ENCODE results near the gene PRMT7. TPM values are rescaled to one million over a fixed set of nuclear protein-coding genes. Genes with fewer than 3 reads are reported as not detected.

The PRMT7 gene
- total RNA-seq, 4 donors from 2014 or later, result 20.6 to 115 (median 38.5) TPM

DNA sequence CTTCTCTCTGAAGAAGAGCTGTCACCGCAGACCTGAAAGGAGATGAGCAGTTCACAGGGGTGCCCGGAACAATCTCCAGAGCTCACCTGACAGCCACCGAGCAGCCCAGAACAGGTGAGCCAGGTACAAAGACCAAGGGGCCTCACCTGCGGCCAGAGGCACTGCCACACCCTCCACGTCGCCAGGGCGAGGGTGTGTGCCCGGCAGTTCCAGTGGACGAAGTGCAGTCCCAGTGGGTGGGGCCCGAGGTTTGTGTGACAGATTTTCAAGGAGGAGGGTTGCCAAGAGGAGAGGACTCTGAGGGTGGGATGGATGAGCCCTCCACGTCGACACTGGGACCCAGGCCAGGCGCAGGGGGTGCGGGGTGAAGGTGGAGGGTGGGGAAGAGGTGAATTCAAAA lies 75.8 kb downstream of the PRMT7 start:
- in situ Hi-C loops (cut with MboI; ENCODE audit: low pct_ligation_motif_present in 1 of 4, low pct_unique_long_range_greater_than_20kb in 1 of 4, low sequenced_read_pairs in 3 of 4) (loop anchor here in 1 of 4 donors (25.0 kb wide), 1 partner anchor 126 kb away; no protein-coding TSS in a partner anchor), intact Hi-C loops (cut with DNase I; ENCODE audit: low total_unique reads) (no loop called here)
- no peaks in the 10 kb centered on the region for H3K27me3 ChIP-seq
- no peaks in the 10 kb centered on the region for H3K9me3 ChIP-seq
- H3K36me3 ChIP-seq, result no peaks in the 10 kb centered on the region
- TF ChIP-seq POLR2A (IDR thresholded peaks at IDR 0.05), result peak; percentile 87
- TF ChIP-seq CTCF (IDR thresholded peaks at IDR 0.05), result no peak
- peak; percentile 64 to 93 (median 92) for TF ChIP-seq POLR2AphosphoS5 (IDR thresholded peaks at IDR 0.05)
- peak; percentile 54 for TF ChIP-seq EP300 (IDR thresholded peaks at IDR 0.05; ENCODE audit: low read depth)
- H3K27ac ChIP-seq, result peak overlapping the region; percentile 89 to 94 (median 90)
- H3K4me1 ChIP-seq, result peaks cover 4 to 56% (median 44%) of the 10 kb centered on the region in 4 donors
- peak; percentile 94 for DNase-seq
- 35 to 57% methylated on average over 5 to 13 of the region's 14 CpGs for whole genome bisulfite sequencing, 2 donors (ENCODE audit: low coverage in 1 of 2)
- H3K4me3 ChIP-seq, result peak overlapping the region in 3 of 4 donors; percentile 25 to 46 (median 27)

DNA sequence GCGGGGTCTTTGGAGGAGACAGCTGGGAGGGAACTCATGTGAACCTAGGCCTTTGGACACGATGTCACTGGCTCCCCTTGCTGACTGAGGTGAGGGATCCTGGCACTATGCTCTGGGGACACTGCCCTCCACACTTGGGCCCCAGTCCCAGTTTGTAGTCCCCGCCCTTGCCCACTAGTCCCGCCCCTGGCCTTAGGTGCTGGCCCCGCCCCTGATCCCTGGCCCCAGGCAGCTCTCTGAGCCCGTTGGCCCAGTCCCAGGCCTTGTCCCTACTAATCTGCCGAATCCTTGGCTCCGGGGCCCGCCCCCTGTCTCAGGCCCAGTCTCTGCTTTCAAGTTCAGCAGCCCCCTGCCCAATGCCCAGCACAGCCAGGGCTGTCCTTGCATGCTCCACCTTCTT lies 76.5 kb downstream of the PRMT7 start:
- H3K4me1 ChIP-seq, result peaks cover 4 to 50% (median 40%) of the 10 kb centered on the region in 4 donors
- H3K4me3 ChIP-seq, result peak overlapping the region in 1 of 4 donors; percentile 15
- WGBS, 2 donors (ENCODE audit: low coverage in 1 of 2), result 60% methylated on average over 9 of the region's 9 CpGs; no CpG with 5 or more reads in 1 of the 2 donors
- in situ Hi-C loops (cut with MboI; ENCODE audit: low pct_ligation_motif_present in 1 of 4, low pct_unique_long_range_greater_than_20kb in 1 of 4, low sequenced_read_pairs in 3 of 4), result loop anchor here in 1 of 4 donors (25.0 kb wide), 1 partner anchor 125 kb away; no protein-coding TSS in a partner anchor
- peak overlapping the region; percentile 89 to 94 (median 90) for H3K27ac ChIP-seq
- intact Hi-C loops (cut with DNase I; ENCODE audit: low total_unique reads), result no loop called here
- no peaks in the 10 kb centered on the region for H3K9me3 ChIP-seq
- peak in 1 of 3 donors; percentile 15 for TF ChIP-seq POLR2AphosphoS5 (IDR thresholded peaks at IDR 0.05)
- no peak for TF ChIP-seq POLR2A (IDR thresholded peaks at IDR 0.05)
- no peaks in the 10 kb centered on the region for H3K36me3 ChIP-seq
- no peaks in the 10 kb centered on the region for H3K27me3 ChIP-seq
- peak; percentile 89 for DNase-seq

GRCh38 chr16:68388124-68388523 lies 77.3 kb downstream of the PRMT7 start:
- peak overlapping the region; percentile 89 to 94 (median 90) for H3K27ac ChIP-seq
- no peaks in the 10 kb centered on the region for H3K36me3 ChIP-seq
- H3K4me1 ChIP-seq, result peaks cover 4 to 43% (median 32%) of the 10 kb centered on the region in 4 donors
- no peak for TF ChIP-seq EP300 (IDR thresholded peaks at IDR 0.05; ENCODE audit: low read depth)
- TF ChIP-seq POLR2A (IDR thresholded peaks at IDR 0.05), result no peak
- no peak for TF ChIP-seq POLR2AphosphoS5 (IDR thresholded peaks at IDR 0.05)
- no peak for TF ChIP-seq CTCF (IDR thresholded peaks at IDR 0.05)
- 50 to 66% methylated on average over 1 to 3 of the region's 3 CpGs for WGBS, 2 donors (ENCODE audit: low coverage in 1 of 2)
- in situ Hi-C loops (cut with MboI; ENCODE audit: low pct_ligation_motif_present in 1 of 4, low pct_unique_long_range_greater_than_20kb in 1 of 4, low sequenced_read_pairs in 3 of 4), result loop anchor here in 1 of 4 donors (25.0 kb wide), 1 partner anchor 124 kb away; no protein-coding TSS in a partner anchor
- H3K9me3 ChIP-seq, result no peaks in the 10 kb centered on the region
- intact Hi-C loops (cut with DNase I; ENCODE audit: low total_unique reads), result no loop called here
- H3K4me3 ChIP-seq, result no peak overlapping the region
- no peak for DNase-seq
- H3K27me3 ChIP-seq, result no peaks in the 10 kb centered on the region

GRCh38 chr16:68389006-68389405 lies 78.2 kb downstream of the PRMT7 start:
- Histone ChIP-seq H3K4me1 (peaks cover under 1 to 35% (median 24%) of the 10 kb centered on the region in 4 donors), H3K27ac (no peak overlapping the region), H3K4me3 (no peak overlapping the region), H3K9me3 (no peaks in the 10 kb centered on the region), H3K36me3 (no peaks in the 10 kb centered on the region), H3K27me3 (no peaks in the 10 kb centered on the region)
- in situ Hi-C loops (cut with MboI; ENCODE audit: low pct_ligation_motif_present in 1 of 4, low pct_unique_long_range_greater_than_20kb in 1 of 4, low sequenced_read_pairs in 3 of 4), result loop anchor here in 1 of 4 donors (25.0 kb wide), 1 partner anchor 123 kb away; no protein-coding TSS in a partner anchor
- WGBS, 2 donors (ENCODE audit: low coverage in 1 of 2), result 77% methylated on average over 8 of the region's 8 CpGs; no CpG with 5 or more reads in 1 of the 2 donors
- no peak for TF ChIP-seq CTCF (IDR thresholded peaks at IDR 0.05)
- TF ChIP-seq EP300 (IDR thresholded peaks at IDR 0.05; ENCODE audit: low read depth), result no peak
- no peak for TF ChIP-seq POLR2A (IDR thresholded peaks at IDR 0.05)
- TF ChIP-seq POLR2AphosphoS5 (IDR thresholded peaks at IDR 0.05), result no peak
- no peak for DNase-seq
- intact Hi-C loops (cut with DNase I; ENCODE audit: low total_unique reads), result no loop called here
